NCI-H2227 treated with DMSO at 0.1 percent for 48 hours (cell line): ENCODE results near the gene NSA2.
"Not testable (repeated sequence)": the region's sequence is repeated elsewhere in the genome, so short reads cannot be mapped to it uniquely, and the experiment has no call there.

ENCODE experiments used
- DNase-seq: peaks from one replicate; lab custom pipeline; 2025; lab: John Stamatoyannopoulos, UW

NSA2 gene

DNA sequence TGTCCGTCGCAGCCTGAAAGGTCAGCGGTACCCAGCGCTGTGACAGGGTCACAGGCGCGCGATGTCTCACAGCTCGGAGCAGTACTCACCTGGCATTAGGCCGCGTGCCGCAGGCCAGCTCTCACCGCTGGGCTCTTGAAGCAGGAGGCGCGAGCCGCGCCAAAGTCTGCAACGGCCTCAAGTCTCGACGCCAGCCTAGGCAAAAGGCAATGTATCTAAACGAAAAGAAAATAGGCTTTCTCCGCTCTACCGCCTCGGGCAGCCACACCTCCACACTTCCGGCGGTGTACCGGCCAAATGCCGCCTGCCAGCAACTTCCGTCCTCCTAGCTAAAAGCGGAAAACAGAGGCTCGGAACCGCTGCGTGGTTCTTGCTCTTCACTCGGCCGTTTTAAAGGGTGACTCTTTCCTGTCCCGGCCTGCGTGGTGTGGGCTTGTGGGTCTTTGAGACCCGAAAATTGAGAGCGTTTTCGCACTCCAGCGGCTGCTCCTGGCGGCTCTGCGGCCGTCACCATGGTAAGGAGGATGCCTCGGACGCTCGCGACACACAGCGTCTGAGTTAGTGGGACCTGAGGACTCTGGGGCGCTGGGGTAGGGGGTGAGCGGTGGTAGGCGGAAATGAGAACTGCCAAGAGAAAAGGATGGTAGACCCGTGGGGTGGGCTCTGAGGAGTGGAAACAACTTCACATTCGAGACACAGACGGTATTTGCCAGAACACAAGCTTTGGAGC, at the start of gene NSA2, which contains the start of gene GFM2:
Gene NSA2, plus strand, starts transcription at position 401 of the 730 bp plus-strand sequence. Its CDS starts 112 bp downstream, at position 513.
Gene GFM2, minus strand, starts transcription at position 269 of the 730 bp plus-strand sequence. CDS start 3,375 bp downstream, outside the sequence.
- DNase-seq, result peak; percentile 82

DNA sequence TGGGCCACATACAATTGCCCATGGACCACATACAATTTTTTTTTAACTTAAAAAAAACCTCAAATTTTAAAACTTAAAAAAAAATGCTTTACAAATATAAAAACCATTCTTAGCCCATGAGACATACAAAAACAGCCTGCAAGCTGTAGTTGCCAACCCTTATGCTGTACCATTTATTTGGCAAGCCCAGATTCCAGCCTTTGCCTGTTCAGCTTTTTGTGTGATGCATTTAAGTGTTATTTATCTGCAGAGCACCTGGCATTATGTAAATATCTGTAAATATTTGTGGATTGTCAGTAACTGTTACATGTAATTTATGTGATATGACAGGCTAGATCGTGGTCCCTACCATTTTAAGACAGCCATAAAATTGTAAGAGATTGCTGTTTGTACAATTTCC, 49.5 kb upstream of the NSA2 start:
- no peak for DNase-seq

DNA sequence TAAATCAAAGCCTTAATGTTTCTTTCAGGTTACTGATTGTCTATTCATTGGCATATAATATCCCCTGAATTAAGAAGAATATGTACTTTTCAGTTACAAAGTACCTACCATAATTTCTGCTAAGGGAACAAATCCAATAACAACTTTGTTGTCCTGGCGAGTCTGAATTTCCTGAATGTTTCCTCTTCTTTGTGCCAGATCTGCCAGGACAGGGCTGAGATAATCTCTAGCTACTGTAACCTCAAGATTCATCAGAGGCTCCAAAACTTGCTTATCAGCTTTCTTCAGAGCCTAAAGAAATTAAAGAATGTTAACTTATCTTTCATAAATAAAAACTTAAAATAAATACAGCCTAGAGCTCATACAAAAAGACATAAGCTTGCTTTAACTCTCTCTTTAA, 44.8 kb upstream of the NSA2 start:
- no peak for DNase-seq

DNA sequence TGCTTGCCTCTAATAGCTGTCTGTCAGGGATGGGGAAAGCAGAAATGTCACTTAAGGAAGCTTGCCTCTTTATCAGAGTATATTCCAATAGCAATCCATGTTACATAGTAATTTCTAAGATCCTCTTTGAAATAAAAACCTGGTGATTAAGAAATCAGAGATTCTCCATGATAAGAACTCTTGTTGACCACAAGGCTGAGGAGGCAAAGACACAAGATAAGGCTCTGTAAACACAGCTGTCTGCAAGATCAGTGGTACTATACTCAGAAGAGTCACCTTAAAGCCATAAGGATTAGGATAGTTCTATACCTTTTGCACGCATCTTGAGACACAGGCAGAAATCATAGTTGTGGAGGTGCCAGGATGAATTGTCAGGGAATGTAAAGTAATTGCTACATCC, 41.7 kb upstream of the NSA2 start:
- DNase-seq, result no peak

DNA sequence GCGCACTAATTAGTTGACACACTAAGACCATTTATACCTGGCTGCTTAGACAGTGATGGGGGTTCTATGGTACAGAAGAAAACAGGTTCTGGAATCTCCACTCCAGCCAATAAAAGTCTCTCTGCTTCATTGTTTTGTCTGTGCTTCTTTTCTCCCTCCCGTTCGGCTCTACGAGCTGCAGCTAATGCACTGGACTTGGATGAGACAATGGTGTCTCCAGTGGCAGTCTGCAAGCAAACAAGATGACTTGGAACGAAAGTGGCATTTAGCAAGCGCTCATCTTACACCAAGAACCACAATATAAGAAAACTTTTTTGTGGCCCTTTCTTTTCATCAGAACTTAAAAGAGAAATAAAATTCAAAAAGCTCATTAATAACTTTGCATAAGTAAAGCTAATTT, 30.3 kb upstream of the NSA2 start:
- no peak for DNase-seq

DNA sequence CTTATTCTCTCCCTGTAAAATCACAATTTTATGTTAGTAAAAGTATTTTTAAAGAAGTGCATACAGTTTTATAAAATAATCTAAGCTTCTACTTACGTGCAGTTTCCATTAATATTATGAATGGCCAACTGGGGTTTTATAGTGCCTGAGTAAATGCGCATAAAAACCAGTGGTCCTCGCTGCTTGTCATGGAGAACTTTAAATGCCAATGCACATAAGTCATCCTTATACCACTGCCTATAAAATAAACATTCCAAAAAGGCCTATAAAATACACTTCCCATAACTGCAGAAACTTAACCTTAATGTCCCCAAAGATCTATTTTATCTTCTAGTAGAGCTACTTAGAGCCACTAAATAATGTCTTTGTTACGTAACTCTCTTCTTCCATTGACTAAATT, 28.6 kb upstream of the NSA2 start:
- no peak for DNase-seq

DNA sequence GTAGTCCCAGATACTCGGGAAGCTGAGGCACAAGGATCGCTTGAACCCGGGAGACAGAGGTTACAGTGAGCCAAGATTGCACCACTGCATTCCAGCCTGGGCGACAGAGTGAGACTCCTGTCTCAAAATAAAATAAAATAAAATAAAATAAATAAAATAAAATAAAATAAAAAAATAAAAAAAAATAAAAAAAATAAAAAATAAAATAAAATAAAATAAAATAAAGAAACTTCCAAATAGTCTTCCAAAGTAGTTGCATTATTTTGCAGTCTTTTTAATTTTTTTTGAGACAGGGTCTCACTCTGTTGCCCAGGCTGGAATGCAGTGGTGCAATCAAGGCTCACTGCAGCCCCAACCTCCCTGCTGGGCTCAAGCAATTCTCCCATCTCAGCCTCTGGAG, 18.3 kb upstream of the NSA2 start:
- not testable (repeated sequence) for DNase-seq

DNA sequence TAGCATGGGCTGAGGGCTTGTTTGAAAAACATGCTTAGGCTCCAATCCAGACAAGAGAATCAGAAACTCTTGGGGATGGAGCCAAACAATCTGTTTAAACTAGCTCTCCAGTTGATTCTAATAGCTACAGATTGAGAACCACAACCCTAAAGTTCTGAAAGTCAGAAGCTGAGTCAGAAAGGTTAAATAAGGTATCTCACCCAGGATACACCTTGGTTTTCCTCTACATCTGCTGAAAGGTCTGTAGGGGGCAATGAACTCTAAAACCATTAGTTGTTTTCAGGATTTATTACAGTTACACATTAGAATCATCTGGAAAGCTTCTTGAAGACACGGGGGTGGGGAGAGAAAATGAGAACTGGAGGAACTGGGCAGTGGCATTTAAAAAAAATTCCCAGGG, 5.8 kb upstream of the NSA2 start:
- no peak for DNase-seq

DNA sequence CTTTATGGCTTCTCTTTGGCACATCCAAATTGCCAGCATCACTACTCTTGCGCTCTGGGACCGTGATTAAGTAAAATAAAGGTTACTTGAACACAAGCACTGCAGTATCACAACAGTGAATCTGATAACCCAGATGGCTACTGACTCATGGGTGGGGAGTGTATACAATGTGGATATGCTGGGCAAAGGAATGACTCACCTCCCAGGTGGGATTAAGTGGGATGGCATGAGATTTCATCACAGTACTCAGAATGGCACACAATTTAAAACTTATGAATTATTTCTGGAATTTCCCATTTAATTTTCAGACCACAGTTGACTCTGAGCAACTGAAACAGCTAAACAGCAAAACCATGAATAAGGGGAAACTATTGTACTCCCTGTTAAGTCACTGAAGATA, 4.5 kb upstream of the NSA2 start:
- no peak for DNase-seq

DNA sequence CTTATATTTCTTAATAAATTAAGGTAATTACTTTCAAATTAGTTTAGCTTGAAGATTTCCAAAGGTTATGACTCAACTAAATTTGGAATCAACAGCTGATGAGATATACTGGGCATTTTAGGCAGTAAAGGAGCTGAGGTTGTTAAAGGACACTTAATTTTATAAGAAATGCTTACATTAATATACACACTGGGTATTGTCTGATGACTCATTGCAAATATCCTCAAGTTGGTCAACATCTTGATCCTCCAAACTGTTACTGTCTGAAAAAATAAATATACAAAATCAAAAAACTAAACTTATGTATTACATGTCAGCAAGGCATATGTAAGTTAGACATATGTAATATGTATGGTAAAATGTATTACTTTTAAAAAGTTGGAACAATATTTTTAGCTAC, 3.5 kb upstream of the NSA2 start:
- no peak for DNase-seq

DNA sequence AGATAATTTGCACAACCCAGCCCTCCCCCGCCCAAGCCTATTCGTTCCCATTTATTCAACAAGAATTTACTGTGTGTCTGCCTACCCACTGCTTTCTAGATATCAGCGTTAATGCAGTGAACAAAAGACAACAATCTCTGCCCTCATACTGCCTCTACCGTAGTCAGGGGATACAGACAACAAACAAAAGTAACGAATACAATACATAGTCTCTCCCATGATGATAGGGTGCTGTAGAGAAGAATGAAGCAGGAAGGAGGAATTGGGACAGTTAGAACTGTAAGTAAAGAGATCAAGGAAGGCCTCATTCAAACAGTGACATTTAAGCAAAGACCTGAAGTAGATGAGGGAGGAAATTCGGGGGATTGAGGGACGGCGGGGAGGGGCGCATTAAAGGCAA, 1.8 kb upstream of the NSA2 start:
- peak; percentile 35 for DNase-seq

DNA sequence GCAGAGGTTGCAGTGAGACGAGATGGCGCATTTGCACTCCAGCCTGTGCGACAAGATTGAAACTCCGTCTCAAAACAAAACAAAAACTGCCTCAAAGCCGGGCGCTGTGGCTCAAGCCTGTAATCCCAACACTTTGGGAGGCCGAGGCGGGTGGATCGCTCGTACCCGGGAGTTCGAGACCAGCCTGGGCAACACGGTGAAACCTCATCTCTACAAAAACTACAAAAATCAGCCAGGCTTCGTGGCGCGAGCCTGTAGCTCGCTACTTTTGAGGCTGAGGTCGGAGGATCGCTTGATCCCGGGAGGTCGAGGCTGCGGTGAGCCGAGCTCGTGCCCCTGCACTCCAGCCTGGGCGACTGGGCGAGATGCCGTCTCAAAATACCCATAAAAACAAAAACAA, 1.1 kb upstream of the NSA2 start:
- DNase-seq, result no peak

DNA sequence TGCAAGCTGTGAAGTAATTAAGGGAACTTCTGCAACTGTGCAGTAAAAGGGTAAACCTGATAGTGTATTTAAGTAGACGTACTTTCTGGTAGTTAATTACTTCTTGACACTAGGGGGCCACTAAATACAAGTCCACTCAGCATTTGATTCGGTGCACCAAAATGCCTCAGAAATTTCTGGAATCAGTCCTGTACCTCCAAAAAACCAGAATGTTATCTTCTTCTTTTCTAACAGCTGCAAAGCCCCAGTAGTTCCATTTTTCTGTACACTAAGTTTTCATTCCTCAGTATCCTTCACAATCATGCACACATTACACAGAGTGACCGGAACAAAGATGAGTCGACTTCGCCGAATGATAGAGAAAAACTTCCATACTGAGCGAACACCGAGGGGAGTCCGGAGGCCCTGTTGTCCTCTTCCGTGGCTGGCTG, 616 bp upstream of the NSA2 start:
- DNase-seq, result peak; percentile 40

DNA sequence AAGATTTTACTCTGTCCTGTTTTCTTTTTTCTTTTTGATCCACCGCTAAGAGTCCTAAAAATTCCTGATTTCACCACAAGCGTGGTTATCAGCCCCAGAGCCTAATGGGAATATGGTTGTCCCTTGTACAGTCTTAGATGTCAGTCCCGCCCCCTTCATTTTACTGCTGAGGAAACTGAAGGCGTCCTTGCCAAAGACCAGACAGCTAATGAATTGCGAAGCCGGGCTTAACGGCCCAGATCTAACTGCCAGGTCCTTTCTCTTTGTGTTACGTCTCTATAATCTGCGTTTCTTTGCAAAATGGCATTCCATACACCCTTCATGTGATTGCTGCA, 497 bp downstream of the NSA2 start:
- peak; percentile 52 for DNase-seq

DNA sequence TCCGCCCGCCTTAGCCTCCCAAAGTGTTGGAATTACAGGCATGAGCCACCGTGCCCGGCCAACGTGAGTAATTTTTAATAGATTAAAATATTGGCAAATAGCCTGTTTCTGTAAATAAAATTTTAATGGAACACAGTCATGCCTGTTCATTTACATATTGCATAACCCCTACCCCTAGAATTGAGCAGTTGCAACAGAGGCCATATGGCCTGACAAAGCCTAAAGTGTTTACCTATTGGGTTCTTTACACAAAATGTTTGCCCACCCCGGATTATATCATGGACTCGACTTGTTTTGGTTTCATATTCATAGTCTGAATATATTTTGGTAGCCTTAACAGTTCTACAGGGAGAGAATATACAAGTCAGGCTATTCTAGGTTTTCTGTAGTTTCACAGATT, 5.3 kb downstream of the NSA2 start:
- no peak for DNase-seq

DNA sequence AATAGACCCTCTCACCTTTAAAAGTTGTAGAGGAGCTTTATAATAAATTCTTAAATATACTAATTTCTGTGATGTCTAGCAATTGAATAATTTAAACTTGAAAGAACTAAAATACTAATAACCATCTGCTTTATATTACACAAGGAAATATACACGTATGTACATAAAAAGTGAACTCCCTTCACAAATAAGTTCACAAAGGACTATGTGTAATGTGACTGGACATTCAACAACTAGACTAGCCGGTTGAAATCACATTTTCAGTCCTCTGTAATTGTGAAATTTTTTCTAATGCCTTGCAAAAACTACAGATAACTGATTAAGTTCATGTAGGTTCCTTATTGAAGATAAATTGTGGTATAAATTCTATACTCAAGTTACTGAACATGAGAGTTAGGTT, 11.6 kb downstream of the NSA2 start:
- no peak for DNase-seq

DNA sequence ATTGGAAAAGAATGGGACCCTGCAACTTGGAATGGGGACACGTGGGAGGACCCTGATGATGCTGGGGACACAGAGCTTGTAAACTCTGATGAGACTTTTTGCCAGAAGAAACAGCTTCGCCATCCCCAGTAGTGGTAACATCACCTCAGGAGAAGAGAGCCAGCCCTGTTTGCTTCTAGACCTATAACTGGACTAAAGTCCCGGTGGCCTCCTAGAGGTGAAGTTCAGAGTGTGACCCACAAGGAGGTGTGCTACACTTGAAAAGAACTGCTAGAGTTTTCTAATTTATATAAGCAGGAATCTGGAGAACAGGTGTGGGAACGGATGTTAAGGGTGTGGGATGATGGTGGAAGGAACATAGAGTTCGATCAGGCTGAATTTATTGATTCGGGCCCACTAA, 19.8 kb downstream of the NSA2 start:
- no peak for DNase-seq

DNA sequence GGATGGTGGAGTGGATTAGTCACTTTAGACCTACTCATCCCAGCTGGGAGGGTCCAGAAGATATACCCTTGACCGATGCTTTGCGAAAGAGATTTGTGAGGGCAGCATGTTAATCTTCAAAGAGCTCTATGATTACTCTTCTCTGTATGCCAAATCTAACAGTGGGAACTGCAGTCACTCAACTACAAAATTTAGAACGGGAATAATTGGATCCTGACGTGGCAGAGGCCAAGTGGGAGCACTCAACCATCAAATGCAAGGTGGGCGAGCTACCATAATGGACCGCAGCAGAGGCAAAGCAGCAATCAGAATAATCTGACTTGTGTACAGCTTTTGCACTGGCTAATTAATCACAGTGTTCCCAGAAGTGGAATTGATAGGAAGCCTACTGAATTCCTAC, 20.4 kb downstream of the NSA2 start:
- no peak for DNase-seq

DNA sequence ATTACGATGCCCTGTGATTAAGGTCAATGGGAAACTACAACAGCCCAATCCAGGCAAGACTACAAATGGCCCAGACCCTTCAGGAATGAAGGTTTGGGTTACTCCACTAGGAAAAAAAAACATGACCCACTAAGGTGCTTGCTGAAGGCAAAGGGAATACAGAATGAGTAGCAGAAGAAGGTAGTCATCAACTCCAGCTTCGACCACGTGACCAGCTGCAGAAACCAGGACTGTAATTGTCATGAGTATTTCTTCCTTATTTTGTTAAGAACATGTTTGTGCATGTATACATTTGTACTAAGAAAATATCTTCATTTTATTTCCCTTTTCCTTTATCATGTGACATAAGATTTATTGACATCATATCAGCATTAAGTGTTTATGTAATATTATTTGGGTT, 24.6 kb downstream of the NSA2 start:
- not testable (repeated sequence) for DNase-seq

DNA sequence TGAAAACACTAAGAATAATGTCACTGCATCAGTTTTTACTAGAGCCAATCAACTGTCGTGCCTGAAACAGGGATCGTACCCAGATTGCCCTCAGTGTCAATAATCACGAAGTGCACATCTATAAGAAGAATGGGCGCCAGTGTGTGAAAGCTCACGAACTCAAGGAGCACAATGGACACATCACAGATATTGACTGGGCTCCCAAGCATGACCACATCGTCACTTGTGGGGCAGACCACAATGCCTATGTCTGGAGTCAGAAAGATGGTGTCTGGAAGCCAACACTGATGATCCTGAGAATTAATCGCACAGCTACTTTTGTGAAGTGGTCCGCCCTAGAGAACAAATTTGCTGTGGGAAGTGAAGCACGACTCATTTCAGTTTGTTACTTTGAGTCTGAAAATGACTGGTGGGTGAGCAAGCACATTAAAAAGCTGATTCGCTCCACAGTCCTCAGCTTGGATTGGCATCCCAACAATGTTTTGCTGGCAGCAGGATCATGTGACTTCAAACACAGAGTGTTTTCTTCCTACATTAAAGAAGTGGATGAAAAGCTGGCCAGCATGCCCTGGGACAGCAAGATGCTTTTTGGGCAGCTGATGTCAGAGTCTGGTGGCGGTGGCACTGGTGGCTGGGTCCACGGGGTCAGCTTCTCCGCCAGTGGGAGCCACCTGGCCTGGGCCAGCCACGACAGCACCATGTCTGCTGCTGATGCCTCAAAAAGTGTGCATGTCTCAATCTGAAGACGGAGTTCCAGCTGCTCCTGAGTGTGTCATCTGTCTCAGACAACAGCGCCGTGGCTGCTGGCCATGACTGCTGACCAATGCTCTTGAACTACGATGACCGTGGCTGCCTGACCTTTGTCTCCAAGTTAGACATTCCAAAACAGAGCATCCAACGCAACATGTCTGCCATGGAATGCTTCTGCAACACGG, 32.2 kb downstream of the NSA2 start:
- no peak for DNase-seq

DNA sequence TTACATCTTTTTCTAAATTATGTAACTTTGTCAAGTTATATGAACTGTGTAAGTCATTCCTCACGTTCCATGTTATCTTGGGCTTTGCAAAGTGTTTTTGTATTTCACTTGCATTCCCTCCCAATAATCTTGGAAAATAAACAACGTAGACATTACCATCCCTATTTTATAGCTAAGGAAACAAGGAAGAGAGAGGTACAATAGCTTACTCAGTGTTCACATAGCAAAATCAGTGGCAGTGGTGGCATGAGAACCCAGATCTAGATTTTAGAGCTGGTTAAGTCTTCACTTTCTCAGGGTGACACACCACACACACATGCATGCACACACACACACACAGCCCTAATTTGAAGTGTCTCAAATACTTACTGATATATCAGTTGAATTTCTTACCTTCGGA, 34.1 kb downstream of the NSA2 start:
- no peak for DNase-seq

DNA sequence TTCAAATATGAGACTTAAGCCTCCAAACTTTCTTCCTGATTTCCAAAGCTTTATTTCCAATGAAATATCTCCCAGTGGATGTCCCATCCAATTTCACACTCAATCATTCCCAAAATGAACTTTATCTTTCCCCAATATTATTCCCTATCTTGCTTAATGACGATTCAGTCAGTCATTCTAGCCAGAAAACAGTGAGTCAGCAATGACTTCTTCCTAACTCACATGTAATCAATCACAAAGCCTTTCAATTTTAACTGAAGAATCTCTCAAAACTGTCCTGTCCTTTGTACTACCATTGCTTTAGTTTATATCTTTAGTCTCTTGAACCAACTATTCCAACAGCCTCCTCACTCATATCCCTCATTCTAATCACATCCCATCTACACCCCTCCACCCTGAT, 34.9 kb downstream of the NSA2 start:
- DNase-seq, result no peak

DNA sequence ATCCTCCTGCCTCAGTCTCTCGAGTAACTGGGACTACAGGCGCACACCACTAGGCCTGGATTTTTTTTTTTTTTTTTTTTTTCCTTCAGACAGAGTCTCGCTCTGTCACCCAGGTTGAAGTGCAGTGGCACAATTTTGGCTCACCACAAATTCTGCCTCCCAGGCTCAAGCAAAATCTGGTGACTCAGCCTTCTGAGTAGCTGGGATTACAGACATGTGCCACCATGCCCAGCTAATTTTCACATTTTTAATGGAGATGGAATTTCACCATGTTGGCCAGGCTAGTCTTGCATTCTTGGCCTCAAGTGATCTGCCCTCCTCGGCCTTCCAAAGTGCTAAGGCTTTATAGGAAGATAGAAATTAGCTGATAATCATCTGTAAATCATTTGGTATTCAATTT, 43.9 kb downstream of the NSA2 start:
- no peak for DNase-seq
